GM12801 (cell line): ENCODE measurements around the gene SLC25A11.

ENCODE experiments used
- TF ChIP-seq, protein P1 (sequence below): IDR thresholded peaks from one replicate; pipeline ENCODE4 v1.5.1; 2011; ENCODE audit warnings: control low read depth; ENCODE audit not compliant: insufficient read length; ENCODE audit errors: extremely low read depth

The SLC25A11 gene

DNA sequence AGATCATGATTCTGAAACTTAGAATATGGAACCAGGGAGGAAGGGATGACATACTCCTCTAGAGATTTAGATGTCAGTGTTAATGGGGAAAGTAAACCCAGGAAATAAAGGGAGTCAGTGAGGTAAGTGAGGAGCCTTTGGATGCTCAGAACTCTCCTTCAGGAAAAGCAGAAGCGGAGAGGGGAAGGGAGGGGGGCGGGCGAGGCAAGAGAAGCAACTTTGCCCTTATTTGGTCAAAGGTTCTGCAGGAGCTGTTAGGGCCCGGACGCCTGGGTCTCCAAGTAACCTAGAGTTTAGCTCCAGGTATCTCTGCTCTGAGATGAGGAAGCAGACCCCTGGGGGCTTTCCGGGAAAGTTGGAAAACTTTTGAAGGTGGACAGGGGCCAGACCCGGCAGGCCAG is 7.2 kb upstream of the SLC25A11 start:
- TF ChIP-seq, protein P1, sequence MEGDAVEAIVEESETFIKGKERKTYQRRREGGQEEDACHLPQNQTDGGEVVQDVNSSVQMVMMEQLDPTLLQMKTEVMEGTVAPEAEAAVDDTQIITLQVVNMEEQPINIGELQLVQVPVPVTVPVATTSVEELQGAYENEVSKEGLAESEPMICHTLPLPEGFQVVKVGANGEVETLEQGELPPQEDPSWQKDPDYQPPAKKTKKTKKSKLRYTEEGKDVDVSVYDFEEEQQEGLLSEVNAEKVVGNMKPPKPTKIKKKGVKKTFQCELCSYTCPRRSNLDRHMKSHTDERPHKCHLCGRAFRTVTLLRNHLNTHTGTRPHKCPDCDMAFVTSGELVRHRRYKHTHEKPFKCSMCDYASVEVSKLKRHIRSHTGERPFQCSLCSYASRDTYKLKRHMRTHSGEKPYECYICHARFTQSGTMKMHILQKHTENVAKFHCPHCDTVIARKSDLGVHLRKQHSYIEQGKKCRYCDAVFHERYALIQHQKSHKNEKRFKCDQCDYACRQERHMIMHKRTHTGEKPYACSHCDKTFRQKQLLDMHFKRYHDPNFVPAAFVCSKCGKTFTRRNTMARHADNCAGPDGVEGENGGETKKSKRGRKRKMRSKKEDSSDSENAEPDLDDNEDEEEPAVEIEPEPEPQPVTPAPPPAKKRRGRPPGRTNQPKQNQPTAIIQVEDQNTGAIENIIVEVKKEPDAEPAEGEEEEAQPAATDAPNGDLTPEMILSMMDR, result no peak

DNA sequence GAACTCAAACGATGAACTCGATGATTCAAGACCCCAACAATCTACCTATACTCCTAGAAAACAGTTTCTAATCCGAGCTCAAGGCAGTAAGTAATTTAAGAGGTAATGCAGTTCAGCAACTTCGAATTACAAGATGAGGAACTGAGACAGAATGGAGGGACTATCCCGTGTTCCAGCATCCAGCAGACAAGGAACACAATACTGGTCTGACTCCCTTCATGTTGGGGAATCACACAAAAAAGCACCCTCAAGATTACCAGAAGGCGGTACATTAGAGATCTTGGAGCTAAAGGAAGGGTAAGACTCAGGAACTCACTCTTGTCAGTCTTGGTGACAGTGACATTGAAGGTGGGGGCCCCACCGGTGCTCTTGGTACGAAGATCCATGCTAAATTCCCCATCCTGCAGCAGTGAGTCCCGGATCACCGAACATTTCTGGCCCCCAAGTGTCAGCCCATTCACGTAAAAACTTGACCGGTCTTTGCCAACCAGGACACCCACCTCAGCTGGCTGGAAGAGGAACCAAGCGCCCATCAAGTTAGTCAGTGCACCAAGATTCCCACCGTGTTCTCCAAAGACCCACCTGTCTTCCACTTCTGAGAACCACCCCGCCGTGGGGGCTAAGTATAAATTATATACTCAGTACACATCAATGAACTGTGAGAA is 6.6 kb upstream of the SLC25A11 start:
- TF ChIP-seq, protein P1, result no peak

DNA sequence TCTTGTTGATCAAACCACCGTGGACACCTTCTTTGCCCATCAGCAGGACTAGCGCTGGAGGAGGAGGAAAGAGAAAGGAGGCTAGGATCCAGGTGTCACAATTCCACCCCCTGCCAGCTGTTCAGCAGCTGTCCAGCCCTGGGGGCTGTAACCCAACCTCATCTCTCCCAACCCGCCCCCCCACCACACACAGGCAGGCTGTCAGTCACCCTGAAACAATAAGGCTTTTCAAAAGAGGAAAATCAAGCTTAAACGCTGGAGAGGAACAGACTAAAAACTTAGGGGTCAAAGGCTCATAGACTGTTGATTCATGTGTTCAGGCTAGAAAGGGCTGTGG is 6.1 kb upstream of the SLC25A11 start:
- TF ChIP-seq, protein P1, result no peak

DNA sequence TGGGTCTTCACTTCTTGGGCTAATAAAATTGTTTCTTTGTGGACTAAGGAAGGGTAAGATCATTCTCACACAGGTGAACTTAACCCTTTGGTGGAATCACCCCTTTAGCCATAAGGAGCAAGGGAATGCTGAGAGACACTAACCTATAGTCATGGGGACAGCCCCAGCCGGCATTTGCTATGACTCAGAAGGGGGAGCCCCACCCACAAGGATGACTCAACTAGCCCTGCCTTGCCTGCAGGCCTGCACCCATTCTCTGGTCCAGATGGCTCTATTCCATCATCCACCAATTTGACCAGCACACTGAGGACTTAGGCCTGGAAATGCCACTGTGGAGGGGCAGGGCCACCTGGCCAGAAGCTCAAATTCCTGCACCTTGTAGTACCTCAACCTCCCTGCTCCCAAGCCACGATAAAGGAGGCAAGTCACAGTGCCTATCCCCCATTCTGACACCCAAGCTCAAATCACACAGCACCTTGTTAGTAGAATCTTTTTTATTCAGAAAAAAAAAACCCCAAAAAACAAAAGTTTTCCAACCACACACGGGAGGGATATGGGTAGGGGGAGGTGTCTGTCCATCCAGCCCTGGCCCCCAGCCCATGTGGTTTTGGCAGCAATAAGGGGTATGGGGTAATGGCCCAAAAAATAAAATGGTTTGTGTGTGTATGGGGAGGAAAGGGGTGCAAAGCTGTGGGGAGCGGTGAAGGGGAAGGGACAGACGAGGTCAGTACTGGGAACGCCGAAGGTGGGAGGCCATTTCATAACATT is 5.5 kb upstream of the SLC25A11 start:
- TF ChIP-seq, protein P1, result no peak

DNA sequence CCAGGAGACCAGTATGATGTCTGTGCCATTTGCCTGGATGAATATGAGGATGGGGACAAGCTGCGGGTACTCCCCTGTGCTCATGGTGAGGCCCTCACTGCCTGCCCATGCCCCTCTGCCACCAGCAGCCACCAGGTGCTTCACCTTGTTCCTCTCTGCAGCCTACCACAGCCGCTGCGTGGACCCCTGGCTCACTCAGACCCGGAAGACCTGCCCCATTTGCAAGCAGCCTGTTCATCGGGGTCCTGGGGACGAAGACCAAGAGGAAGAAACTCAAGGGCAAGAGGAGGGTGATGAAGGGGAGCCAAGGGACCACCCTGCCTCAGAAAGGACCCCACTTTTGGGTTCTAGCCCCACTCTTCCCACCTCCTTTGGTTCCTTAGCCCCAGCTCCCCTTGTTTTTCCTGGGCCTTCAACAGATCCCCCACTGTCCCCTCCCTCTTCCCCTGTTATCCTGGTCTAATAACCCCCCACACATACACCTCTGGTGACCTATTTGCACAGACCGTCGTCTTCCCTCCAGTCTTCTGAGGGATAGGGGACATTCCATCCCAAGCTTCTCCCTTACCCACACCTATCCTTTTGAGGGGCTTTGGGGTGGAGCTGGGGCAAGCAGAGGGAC is 4.8 kb upstream of the SLC25A11 start:
- TF ChIP-seq, protein P1, result no peak

DNA sequence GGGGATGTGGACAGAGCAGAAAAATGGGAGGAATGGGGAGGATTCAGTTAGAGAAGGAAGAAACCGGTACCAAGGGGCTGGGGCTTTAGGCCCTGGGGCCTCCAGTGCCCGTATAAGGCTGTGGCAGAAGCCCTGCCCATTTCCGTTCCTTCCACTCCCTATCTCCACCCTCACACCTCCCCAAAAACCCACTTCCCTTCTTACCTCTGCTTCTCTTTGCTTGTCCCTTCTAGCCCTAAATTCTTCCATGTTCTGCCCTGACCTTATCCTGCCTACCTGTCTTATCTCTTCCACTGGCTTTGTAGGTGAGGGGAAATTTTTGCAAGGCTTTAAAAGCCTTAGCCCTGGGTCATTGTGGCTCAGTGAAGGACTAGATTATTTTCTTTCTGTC is 4.3 kb upstream of the SLC25A11 start:
- TF ChIP-seq, protein P1, result no peak

DNA sequence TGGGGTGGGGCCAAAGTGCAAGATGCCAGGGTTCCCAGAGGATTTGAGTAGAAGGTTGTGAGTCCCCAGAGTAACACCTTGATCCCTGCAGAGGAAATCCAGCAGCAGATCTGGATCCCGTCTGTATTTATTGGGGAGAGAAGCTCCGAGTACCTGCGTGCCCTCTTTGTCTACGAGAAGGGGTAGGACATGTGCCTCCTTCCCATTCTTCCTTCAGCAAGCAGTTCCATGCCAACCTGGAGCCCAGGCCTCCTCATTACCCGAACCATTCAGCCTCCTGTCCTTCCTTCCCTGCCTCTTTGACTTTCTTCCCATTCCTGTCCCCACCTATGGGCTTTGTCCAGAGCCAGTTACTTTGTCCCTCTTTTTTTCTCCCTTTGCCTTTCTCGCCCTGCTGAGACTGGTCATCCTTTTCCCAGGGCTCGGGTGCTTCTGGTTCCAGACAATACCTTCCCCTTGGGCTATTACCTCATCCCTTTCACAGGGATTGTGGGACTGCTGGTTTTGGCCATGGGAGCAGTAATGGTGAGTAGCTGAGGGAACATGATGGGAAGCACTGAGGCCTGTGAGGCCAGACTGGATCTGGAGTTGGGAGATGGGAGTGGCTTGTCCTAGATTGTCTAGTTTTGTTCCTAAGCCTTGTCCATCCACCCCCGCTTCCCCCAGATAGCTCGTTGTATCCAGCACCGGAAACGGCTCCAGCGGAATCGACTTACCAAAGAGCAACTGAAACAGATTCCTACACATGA is 3.1 kb upstream of the SLC25A11 start:
- TF ChIP-seq, protein P1, result no peak
